Kidney (tissue), 14 donors: ENCODE results near the gene ARMH4. TPM values are rescaled to one million over a fixed set of nuclear protein-coding genes. Genes with fewer than 3 reads are reported as not detected.

ENCODE experiments used
- DNase-seq, 5 donors: peaks; one replicate each; pipeline ENCODE4 v3.0.0-alpha.2; 2013 to 2020
- FAIRE-seq: peaks from 2 replicates; lab custom pipeline; 2012; peaks lifted over from hg19 to GRCh38; lab: Jason Lieb, UNC
- H3K27ac ChIP-seq, 2 donors: one replicate each; pipeline ENCODE4 v1.7.0; 2013; ENCODE audit warnings: low read depth in 2 of 2, low read length in 2 of 2, inconsistent platforms in 1 of 2
- H3K27me3 ChIP-seq: one replicate; pipeline ENCODE4 v1.7.1; 2013; ENCODE audit warnings: low read length, inconsistent platforms; ENCODE audit not compliant: control insufficient read depth, insufficient read depth
- H3K36me3 ChIP-seq, 3 donors: one replicate each; pipeline versions ENCODE4 v1.7.0 to v1.7.1; 2013; ENCODE audit warnings: low read length in 3 of 3, control low read depth in 1 of 3, inconsistent platforms in 1 of 3; ENCODE audit not compliant: insufficient read depth in 3 of 3, control insufficient read depth in 2 of 3
- H3K4me1 ChIP-seq, 3 donors: one replicate each; pipeline versions ENCODE4 v1.7.0 to v1.7.1; 2013; ENCODE audit warnings: low read length in 3 of 3, inconsistent platforms in 1 of 3, low read depth in 1 of 3; ENCODE audit not compliant: control insufficient read depth in 2 of 3, insufficient read depth in 2 of 3
- H3K4me3 ChIP-seq, 3 donors: one replicate each; pipeline versions ENCODE4 v1.7.0 to v1.8.1; 2013; ENCODE audit warnings: low read length in 3 of 3, control low read depth in 1 of 3, inconsistent platforms in 1 of 3
- H3K9ac ChIP-seq, 3 donors: one replicate each; pipeline versions ENCODE4 v1.7.0 to v1.7.1; 2013; ENCODE audit warnings: low read length in 3 of 3, control low read depth in 1 of 3, inconsistent platforms in 1 of 3
- H3K9me3 ChIP-seq, 3 donors: one replicate each; pipeline versions ENCODE4 v1.7.0 to v1.7.1; 2013; ENCODE audit warnings: low read length in 3 of 3, control low read depth in 1 of 3, inconsistent platforms in 1 of 3; ENCODE audit not compliant: control insufficient read depth in 2 of 3, insufficient read depth in 1 of 3
- intact Hi-C: fragments of 100-400 bp; cut with DNase I; formaldehyde crosslinking; loops from one replicate; pipeline ENCODE4 v1.11.1; 2022
- polyA plus RNA-seq: library from polyadenylated mRNA; stranded (reverse); fragments of 350-450 nt; fragmentation: Illumina TruSeq; extraction: RNeasy Lipid Tissue Mini Kit (QIAGEN cat#74804); gene quantifications from one replicate; pipeline ENCODE4 v1.2.3, GENCODE V29; 2014; ENCODE audit warnings: low read depth, low replicate concordance; ENCODE audit not compliant: insufficient read depth
- total RNA-seq: library from RNA; stranded (reverse); fragmentation: NEBNext Ultra II Directional; extraction: Animal tissue kit (Norgen Biotek cat#: 25700); gene quantifications from one replicate; pipeline ENCODE4 v1.2.1, GENCODE V29; 2021
- TF ChIP-seq, protein P1 (sequence below): IDR thresholded peaks from 3 replicates; pipeline ENCODE4 v1.5.1; 2012; ENCODE audit warnings: mild to moderate bottlenecking, moderate library complexity, borderline replicate concordance; ENCODE audit not compliant: insufficient read depth; ENCODE audit errors: extremely low read depth
- donor health status: control.
- donor health status: control.
- donor health status: control.
- donor health status: control.
- donor health status: control.
- donor health status: DM: yes; HTN: yes; CAD: no.
- donor health status: Normal renal cell carcinoma (clear cell type).

Gene ARMH4
- total and polyA plus RNA-seq, 2 donors from 2014 or later, result 4.9 to 14.2 TPM

DNA sequence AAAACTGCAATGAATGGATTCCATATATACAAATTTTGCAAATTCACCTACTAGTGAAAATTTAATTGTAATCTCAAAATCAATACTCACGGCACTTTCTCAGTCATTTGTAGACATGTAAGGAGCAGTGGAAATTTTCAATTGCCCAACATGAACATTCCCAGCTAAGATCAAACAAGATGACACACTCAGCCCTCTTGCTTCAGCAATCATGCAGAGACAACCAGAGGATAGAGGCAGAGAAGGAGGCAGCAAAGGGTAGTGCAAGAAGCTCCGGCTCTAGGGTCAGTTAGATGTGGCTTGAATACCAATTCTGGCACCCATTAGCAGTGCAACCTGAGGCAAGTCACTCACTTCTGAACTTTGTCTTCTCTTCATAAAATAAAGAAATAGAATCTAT lies 194.6 kb downstream of the ARMH4 start:
- Histone ChIP-seq H3K4me1 (no peaks in the 10 kb centered on the region), H3K9me3 (no peaks in the 10 kb centered on the region), H3K9ac (no peak overlapping the region), H3K36me3 (no peaks in the 10 kb centered on the region), H3K27ac (no peak overlapping the region), H3K4me3 (no peak overlapping the region), H3K27me3 (no peaks in the 10 kb centered on the region)
- intact Hi-C loops, result no loop called here
- no peak for DNase-seq
- FAIRE-seq, result no peak
- TF ChIP-seq, protein P1, sequence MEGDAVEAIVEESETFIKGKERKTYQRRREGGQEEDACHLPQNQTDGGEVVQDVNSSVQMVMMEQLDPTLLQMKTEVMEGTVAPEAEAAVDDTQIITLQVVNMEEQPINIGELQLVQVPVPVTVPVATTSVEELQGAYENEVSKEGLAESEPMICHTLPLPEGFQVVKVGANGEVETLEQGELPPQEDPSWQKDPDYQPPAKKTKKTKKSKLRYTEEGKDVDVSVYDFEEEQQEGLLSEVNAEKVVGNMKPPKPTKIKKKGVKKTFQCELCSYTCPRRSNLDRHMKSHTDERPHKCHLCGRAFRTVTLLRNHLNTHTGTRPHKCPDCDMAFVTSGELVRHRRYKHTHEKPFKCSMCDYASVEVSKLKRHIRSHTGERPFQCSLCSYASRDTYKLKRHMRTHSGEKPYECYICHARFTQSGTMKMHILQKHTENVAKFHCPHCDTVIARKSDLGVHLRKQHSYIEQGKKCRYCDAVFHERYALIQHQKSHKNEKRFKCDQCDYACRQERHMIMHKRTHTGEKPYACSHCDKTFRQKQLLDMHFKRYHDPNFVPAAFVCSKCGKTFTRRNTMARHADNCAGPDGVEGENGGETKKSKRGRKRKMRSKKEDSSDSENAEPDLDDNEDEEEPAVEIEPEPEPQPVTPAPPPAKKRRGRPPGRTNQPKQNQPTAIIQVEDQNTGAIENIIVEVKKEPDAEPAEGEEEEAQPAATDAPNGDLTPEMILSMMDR, result no peak

Other genes with a start within 250 kb of the ARMH4 start
- gene ACTR10, start 47.9 kb upstream of the ARMH4 start, total RNA-seq, result 68.1 TPM
- gene ACTR10, start 47.9 kb upstream of the ARMH4 start, polyA plus RNA-seq, result 96.6 TPM
- 151 TPM for gene PSMA3, start 92.6 kb upstream of the ARMH4 start, total RNA-seq
- 164 TPM for gene PSMA3, start 92.6 kb upstream of the ARMH4 start, polyA plus RNA-seq
- 32.5 TPM for gene ARID4A, start 146.3 kb upstream of the ARMH4 start, total RNA-seq
- gene ARID4A, start 146.3 kb upstream of the ARMH4 start, polyA plus RNA-seq, result 3.9 TPM
- not detected for gene TOMM20L, start 243.7 kb upstream of the ARMH4 start, total RNA-seq
- gene TOMM20L, start 243.7 kb upstream of the ARMH4 start, polyA plus RNA-seq, result not detected